CD4-positive, alpha-beta T cell treated with Interleukin-6 for 4 hours (primary cell): ENCODE results near the gene IFT122.

Experiments used
- DNase-seq: peaks from one replicate; pipeline ENCODE4 v3.0.0-alpha.2; 2020; ENCODE audit warnings: mixed read lengths

The IFT122 gene

DNA sequence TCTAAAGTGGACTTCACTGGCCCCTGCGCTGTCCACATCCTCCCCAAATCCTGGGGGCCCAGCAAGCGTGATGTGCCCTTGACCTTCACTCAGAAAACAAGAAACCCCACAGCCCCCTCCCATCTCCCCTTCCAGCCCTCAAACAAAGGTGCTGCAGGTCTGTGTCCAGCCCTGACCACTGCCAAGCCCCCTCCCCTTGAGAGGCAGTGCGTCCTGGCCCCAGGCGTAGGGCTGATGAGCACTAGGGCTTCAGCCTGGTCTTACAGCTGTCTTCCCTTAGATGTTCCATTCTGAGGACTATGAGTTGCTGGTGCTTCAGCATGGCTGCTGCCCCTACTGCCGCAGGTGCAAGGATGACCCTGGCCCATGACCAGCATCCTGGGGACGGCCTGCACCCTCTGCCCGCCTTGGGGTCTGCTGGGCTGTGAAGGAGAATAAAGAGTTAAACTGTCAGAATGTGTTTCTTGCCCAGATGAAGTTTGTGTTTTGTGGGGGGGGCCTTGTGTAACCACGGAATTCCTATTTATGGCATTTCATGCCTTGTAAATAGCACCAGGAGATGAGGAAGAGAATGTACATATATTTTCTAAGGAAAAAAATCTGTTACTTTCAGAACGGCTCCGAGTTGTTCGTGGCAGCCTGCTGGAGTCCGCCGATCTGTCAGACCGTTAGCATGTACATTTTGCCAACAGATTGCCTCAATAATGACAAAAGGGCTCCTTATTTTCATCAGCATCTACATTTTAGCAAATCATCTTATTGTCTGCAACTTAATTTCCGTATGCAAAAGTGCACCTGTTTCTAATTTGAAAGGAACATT is 80.1 kb downstream of the IFT122 start:
- no peak for DNase-seq

GRCh38 chr3:129520960-129521359 is 80.9 kb downstream of the IFT122 start:
- DNase-seq: no peak

GRCh38 chr3:129521611-129522010 is 81.6 kb downstream of the IFT122 start:
- DNase-seq: no peak

- DNase-seq: no peak
Observed at GRCh38 chr3:129522953-129523352, 82.9 kb downstream of the IFT122 start.

- no peak for DNase-seq
Observed at GRCh38 chr3:129524081-129524480, 84.1 kb downstream of the IFT122 start.

DNA sequence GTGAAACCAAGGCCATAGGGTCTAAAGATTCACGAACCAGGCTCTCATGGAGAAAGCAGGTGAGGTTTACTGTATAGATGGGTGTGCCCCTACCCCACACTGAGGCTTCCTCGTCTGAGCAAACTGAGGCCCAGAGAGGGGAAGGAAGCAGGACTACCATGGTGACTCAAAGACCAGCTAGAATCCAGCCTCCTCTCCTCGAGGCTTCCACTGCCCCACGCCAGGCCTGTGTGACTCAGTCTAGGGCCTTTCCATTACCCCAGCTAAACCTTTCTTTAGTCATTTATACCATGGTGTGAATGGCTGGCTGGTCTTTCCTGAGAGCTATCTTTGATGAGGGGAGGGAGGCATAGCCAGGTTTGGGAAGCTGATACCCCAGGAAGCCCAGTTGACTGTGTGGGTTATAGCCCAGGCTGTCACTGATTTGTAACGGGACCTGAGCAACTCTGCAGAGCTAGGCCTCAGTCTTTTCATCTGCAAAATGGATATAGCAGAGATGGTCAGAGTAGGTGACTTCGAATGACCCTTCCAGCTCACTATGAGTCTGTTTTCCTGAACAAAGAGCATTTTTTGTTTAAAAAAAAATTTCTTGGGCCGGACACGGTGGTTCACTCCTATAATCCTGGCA is 85.4 kb downstream of the IFT122 start:
- DNase-seq: no peak

GRCh38 chr3:129526121-129526900 is 86.3 kb downstream of the IFT122 start:
- no peak for DNase-seq

DNA sequence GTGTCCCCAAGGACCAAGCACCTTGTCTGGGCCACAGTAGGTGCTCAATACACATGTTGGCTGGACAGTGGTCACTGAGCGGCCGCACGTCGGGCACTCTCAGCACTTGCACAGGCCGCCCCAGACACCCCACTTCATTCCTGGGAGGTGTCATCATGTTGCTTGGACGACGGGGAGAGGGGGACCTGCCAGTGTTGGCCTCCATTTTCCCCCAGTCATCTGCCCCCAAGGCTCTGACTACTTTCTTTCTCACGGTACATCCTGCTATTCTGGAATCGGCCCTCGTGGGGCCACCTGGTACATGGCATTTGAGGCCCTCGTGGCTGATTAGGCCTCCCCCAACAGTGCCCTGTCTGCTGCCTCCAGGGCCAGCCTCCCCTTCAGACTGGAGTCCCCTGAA is 87.2 kb downstream of the IFT122 start:
- no peak for DNase-seq

- DNase-seq: no peak
Observed at GRCh38 chr3:129528589-129529100, 88.6 kb downstream of the IFT122 start, which contains the start of gene RHO. TSS of gene RHO (plus strand) at chr3:129528639. CDS start at chr3:129528734, 95 bp downstream.

DNA sequence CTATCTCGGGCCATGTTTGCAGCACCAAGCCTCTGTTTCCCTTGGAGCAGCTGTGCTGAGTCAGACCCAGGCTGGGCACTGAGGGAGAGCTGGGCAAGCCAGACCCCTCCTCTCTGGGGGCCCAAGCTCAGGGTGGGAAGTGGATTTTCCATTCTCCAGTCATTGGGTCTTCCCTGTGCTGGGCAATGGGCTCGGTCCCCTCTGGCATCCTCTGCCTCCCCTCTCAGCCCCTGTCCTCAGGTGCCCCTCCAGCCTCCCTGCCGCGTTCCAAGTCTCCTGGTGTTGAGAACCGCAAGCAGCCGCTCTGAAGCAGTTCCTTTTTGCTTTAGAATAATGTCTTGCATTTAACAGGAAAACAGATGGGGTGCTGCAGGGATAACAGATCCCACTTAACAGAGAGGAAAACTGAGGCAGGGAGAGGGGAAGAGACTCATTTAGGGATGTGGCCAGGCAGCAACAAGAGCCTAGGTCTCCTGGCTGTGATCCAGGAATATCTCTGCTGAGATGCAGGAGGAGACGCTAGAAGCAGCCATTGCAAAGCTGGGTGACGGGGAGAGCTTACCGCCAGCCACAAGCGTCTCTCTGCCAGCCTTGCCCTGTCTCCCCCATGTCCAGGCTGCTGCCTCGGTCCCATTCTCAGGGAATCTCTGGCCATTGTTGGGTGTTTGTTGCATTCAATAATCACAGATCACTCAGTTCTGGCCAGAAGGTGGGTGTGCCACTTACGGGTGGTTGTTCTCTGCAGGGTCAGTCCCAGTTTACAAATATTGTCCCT is 89.6 kb downstream of the IFT122 start:
- DNase-seq: no peak

DNA sequence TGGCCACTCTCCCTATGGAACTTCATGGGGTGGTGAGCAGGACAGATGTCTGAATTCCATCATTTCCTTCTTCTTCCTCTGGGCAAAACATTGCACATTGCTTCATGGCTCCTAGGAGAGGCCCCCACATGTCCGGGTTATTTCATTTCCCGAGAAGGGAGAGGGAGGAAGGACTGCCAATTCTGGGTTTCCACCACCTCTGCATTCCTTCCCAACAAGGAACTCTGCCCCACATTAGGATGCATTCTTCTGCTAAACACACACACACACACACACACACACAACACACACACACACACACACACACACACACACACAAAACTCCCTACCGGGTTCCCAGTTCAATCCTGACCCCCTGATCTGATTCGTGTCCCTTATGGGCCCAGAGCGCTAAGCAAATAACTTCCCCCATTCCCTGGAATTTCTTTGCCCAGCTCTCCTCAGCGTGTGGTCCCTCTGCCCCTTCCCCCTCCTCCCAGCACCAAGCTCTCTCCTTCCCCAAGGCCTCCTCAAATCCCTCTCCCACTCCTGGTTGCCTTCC is 90.3 kb downstream of the IFT122 start:
- DNase-seq: no peak

- DNase-seq: no peak
Observed at GRCh38 chr3:129530821-129531220, 90.8 kb downstream of the IFT122 start.

DNA sequence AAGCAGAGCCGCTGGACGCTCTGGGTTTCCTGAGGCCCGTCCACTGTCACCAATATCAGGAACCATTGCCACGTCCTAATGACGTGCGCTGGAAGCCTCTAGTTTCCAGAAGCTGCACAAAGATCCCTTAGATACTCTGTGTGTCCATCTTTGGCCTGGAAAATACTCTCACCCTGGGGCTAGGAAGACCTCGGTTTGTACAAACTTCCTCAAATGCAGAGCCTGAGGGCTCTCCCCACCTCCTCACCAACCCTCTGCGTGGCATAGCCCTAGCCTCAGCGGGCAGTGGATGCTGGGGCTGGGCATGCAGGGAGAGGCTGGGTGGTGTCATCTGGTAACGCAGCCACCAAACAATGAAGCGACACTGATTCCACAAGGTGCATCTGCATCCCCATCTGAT is 91.7 kb downstream of the IFT122 start:
- DNase-seq: no peak

DNA sequence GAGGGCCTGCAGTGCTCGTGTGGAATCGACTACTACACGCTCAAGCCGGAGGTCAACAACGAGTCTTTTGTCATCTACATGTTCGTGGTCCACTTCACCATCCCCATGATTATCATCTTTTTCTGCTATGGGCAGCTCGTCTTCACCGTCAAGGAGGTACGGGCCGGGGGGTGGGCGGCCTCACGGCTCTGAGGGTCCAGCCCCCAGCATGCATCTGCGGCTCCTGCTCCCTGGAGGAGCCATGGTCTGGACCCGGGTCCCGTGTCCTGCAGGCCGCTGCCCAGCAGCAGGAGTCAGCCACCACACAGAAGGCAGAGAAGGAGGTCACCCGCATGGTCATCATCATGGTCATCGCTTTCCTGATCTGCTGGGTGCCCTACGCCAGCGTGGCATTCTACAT is 92.2 kb downstream of the IFT122 start:
- no peak for DNase-seq

DNA sequence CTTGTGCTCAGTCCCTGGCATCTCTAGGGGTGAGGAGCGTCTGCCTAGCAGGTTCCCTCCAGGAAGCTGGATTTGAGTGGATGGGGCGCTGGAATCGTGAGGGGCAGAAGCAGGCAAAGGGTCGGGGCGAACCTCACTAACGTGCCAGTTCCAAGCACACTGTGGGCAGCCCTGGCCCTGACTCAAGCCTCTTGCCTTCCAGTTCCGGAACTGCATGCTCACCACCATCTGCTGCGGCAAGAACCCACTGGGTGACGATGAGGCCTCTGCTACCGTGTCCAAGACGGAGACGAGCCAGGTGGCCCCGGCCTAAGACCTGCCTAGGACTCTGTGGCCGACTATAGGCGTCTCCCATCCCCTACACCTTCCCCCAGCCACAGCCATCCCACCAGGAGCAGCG is 93.4 kb downstream of the IFT122 start:
- DNase-seq: no peak

- no peak for DNase-seq
Observed at GRCh38 chr3:129534428-129535027, 94.5 kb downstream of the IFT122 start.

- DNase-seq: no peak
Observed at GRCh38 chr3:129535075-129535474, 95.1 kb downstream of the IFT122 start.

GRCh38 chr3:129536374-129536667 is 96.3 kb downstream of the IFT122 start:
- DNase-seq: no peak

DNA sequence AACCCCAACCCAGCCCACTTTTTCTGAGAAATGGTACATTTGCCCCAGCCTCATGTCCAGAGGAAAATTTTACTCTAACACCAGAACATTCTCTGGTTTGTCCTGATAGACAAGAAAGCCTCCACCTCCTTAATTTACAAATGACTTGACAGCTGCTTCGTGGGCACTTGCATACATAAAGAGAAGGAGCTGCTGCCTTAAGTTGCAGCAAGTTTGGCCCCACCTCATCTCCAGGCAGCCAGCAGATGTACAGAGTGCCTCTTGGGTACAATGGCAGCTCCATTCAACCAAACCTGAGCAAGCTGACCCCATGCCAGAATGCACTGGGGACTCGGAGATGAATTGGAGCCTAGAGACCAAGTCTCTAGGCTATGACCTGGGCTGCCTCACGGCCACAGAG is 96.8 kb downstream of the IFT122 start:
- DNase-seq: no peak

DNA sequence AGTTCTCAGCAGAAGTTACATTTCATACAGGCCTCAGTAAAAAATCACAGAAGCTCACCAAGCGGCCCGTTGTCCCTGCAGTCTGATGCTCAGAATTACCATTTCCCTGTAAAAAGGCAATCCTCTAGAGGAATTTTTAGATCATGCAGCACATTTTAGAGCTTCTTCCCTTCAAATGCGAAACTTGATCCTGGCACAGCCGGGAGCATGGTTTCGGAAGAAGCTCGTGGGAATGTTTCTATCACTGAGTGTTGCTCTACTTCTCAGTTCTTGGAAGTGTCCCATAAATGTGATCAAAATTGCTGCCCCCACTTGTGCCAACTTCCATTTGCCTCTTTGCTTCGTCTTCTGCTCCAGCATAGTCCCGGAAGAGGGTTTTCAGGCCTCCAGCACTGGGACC is 99.2 kb downstream of the IFT122 start:
- DNase-seq: no peak

GRCh38 chr3:129540776-129541516 is 100.9 kb downstream of the IFT122 start:
- no peak for DNase-seq
